OCI-LY1 (cell line): ENCODE measurements around the gene F10.
"Not testable (repeated sequence)": the region's sequence is repeated elsewhere in the genome, so short reads cannot be mapped to it uniquely, and the experiment has no call there.

Source experiments
- H2AFZ ChIP-seq: fragments of 200-600 bp; sonication (generic), shearing (Covaris generic); 2 replicates; pipeline ENCODE4 v1.6.0; 2014; ENCODE audit warnings: antibody characterized with exemption, mild to moderate bottlenecking, low read length
- H3F3A ChIP-seq: fragments of 200-600 bp; sonication (generic), shearing (Covaris generic); 2 replicates; pipeline ENCODE4 v1.6.0; 2014; ENCODE audit warnings: mild to moderate bottlenecking, antibody characterized with exemption, low read length, moderate library complexity; ENCODE audit not compliant: insufficient read depth
- H3K27ac ChIP-seq: fragments of 200-600 bp; sonication (generic); 2 replicates; pipeline ENCODE4 v1.5.1; 2014; ENCODE audit warnings: low read length, mixed run types, mild to moderate bottlenecking, low read depth; ENCODE audit not compliant: poor library complexity, severe bottlenecking
- H3K27me3 ChIP-seq: fragments of 200-600 bp; sonication (generic); 2 replicates; pipeline ENCODE4 v1.6.0; 2014; ENCODE audit warnings: antibody characterized with exemption, mild to moderate bottlenecking, low read length, moderate library complexity; ENCODE audit not compliant: insufficient read depth
- H3K36me3 ChIP-seq: fragments of 200-600 bp; sonication (generic); 2 replicates; pipeline ENCODE4 v1.6.1; 2014; ENCODE audit warnings: mild to moderate bottlenecking, antibody characterized with exemption, low read length, moderate library complexity, mixed read lengths; ENCODE audit not compliant: insufficient read depth
- H3K4me1 ChIP-seq: fragments of 200-600 bp; sonication (generic); 2 replicates; pipeline ENCODE4 v1.5.1; 2014; ENCODE audit warnings: mild to moderate bottlenecking, low read length, moderate library complexity; ENCODE audit not compliant: insufficient read depth, severe bottlenecking
- H3K4me2 ChIP-seq: fragments of 200-600 bp; sonication (generic), shearing (Covaris generic); 2 replicates; pipeline ENCODE4 v1.6.1; 2014; ENCODE audit warnings: low read length
- H3K4me3 ChIP-seq: fragments of 200-600 bp; sonication (generic); 2 replicates; pipeline ENCODE4 v1.5.1; 2014; ENCODE audit warnings: low read length, low read depth, mild to moderate bottlenecking, mixed read lengths; ENCODE audit not compliant: poor library complexity, severe bottlenecking
- H3K79me2 ChIP-seq: fragments of 200-600 bp; shearing (Covaris generic); 2 replicates; pipeline ENCODE4 v1.6.1; 2016; ENCODE audit warnings: mixed run types, low read length, mixed read lengths; ENCODE audit not compliant: insufficient read depth
- H3K9ac ChIP-seq: fragments of 200-600 bp; sonication (generic), shearing (Covaris generic); 2 replicates; pipeline ENCODE4 v1.6.1; 2014; ENCODE audit warnings: mild to moderate bottlenecking, low read length, mixed read lengths
- H3K9me2 ChIP-seq: fragments of 200-600 bp; sonication (generic), shearing (Covaris generic); 2 replicates; pipeline ENCODE4 v1.6.1; 2014; ENCODE audit warnings: low read depth, mild to moderate bottlenecking, low read length, mixed read lengths
- H3K9me3 ChIP-seq: fragments of 200-600 bp; shearing (Covaris generic); 2 replicates; pipeline ENCODE4 v1.6.1; 2014; ENCODE audit warnings: low read length, mixed read lengths
- H4K20me1 ChIP-seq: fragments of 200-600 bp; sonication (generic), shearing (Covaris generic); 2 replicates; pipeline ENCODE4 v1.6.0; 2016; ENCODE audit warnings: mild to moderate bottlenecking, low read length; ENCODE audit not compliant: insufficient read depth
- CTCF ChIP-seq: fragments of 200-600 bp; sonication (generic), shearing (Covaris generic); IDR thresholded peaks from 2 replicates; pipeline ENCODE4 v1.5.1; 2017; ENCODE audit warnings: mild to moderate bottlenecking, antibody characterized with exemption, low read length, moderate library complexity, mixed read lengths
- EZH2 ChIP-seq: fragments of 200-600 bp; sonication (generic), shearing (Covaris generic); IDR thresholded peaks from 2 replicates; pipeline ENCODE4 v1.8.0; 2017; ENCODE audit warnings: borderline replicate concordance, mixed run types, mild to moderate bottlenecking, antibody characterized with exemption, low read length, moderate library complexity, mixed read lengths

Gene F10

GRCh38 chr13:113109151-113110047, 13.2 kb upstream of the F10 start:
- no peak overlapping the region for H3K4me2 ChIP-seq

DNA sequence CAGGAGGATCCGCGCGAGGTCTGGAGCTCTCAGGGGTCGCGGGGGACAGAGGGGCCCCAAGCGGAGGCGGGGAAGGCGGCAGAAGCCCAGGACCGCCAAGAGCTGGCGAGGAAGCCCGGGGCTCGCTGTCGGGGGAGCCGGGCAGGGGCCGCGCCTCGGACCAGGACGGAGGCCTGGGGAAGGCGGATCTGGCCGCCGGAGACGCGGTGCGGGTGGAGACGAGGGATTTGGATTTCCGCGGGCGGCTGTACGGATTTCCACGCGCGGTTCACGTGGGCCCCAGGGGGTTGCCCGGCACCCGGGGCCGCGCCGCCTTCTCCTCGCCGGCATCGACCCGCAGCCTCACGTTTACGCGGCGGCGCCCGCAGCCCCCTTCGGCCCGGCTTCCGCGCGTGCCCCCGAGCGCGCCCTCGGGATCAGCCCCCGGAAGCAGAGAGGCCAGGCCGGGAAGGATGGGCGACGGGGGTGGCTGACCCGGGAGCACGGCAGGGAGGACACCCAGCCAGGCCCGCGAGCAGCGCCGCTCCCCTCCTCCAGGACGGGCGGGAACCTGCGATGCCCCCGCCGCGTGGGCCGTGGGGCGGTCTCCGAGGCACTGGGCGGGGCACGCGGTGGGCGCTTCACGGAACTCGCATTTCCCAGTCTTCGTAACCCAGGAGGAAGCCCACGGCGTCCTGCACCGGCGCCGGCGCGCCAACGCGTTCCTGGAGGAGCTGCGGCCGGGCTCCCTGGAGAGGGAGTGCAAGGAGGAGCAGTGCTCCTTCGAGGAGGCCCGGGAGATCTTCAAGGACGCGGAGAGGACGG, 12.3 kb upstream of the F10 start:
- H3K9ac ChIP-seq = no peak overlapping the region
- H3K36me3 ChIP-seq = no peaks in the 10 kb centered on the region
- no peak overlapping the region for H3K4me2 ChIP-seq
- no peak overlapping the region for H3K4me3 ChIP-seq
- no peaks in the 10 kb centered on the region; the same call in 1 of the 2 replicates for H3K27me3 ChIP-seq
- H3K27ac ChIP-seq = no peak overlapping the region
- H2AFZ ChIP-seq = no peak overlapping the region
- no peaks in the 10 kb centered on the region for H3K9me2 ChIP-seq
- TF ChIP-seq CTCF = no peak
- no peak for TF ChIP-seq EZH2
- H3K79me2 ChIP-seq = no peaks in the 10 kb centered on the region
- H3F3A ChIP-seq = no peaks in the 10 kb centered on the region
- no peaks in the 10 kb centered on the region for H3K4me1 ChIP-seq
- H4K20me1 ChIP-seq = no peaks in the 10 kb centered on the region
- H3K9me3 ChIP-seq = no peaks in the 10 kb centered on the region

More at GRCh38 chr13:113109151-113110047, 13.2 kb upstream of the F10 start:
- Histone ChIP-seq H3K4me1 (no peaks in the 10 kb centered on the region), H3K9me3 (no peaks in the 10 kb centered on the region), H2AFZ (no peak overlapping the region), H4K20me1 (no peaks in the 10 kb centered on the region), H3K9ac (no peak overlapping the region), H3K27me3 (no peaks in the 10 kb centered on the region), H3K79me2 (no peaks in the 10 kb centered on the region), H3K9me2 (no peaks in the 10 kb centered on the region), H3K4me3 (no peak overlapping the region), H3K27ac (no peak overlapping the region), H3K36me3 (no peaks in the 10 kb centered on the region), H3F3A (no peaks in the 10 kb centered on the region)
- TF ChIP-seq CTCF (no peak), EZH2 (no peak)

DNA sequence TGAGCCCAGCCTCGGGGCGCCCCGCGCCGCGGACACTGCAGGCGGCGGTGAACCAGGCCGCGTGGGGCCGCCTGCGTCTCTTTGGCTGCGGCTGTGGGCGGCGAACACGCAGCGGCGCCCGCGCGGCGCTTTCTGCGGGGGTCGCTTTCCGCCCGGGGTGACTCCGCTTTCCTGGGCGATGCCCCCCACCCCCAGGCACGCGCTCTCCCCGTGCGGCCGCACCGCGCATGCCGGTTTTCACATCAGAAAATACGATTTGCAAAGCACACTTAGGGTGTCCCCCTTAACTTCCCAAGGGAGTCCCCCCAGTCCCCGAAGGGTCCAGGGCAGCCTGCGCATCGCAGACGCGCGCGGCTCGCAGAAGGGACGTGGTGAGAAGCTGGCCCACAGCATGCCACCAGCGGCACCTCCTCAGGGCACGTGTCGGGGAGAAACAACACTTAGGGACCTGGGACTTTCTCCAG, 11.7 kb upstream of the F10 start:
- no peak overlapping the region for H3K9ac ChIP-seq
- no peaks in the 10 kb centered on the region; the same call in 1 of the 2 replicates for H3K27me3 ChIP-seq
- no peaks in the 10 kb centered on the region for H3F3A ChIP-seq
- no peak overlapping the region for H3K27ac ChIP-seq
- no peak overlapping the region for H3K4me2 ChIP-seq
- H3K36me3 ChIP-seq = no peaks in the 10 kb centered on the region
- TF ChIP-seq EZH2 = no peak
- H3K4me3 ChIP-seq = no peak overlapping the region
- H3K4me1 ChIP-seq = no peaks in the 10 kb centered on the region
- H3K79me2 ChIP-seq = no peaks in the 10 kb centered on the region
- H3K9me2 ChIP-seq = no peaks in the 10 kb centered on the region
- no peak overlapping the region for H2AFZ ChIP-seq
- no peaks in the 10 kb centered on the region for H4K20me1 ChIP-seq
- no peaks in the 10 kb centered on the region for H3K9me3 ChIP-seq

DNA sequence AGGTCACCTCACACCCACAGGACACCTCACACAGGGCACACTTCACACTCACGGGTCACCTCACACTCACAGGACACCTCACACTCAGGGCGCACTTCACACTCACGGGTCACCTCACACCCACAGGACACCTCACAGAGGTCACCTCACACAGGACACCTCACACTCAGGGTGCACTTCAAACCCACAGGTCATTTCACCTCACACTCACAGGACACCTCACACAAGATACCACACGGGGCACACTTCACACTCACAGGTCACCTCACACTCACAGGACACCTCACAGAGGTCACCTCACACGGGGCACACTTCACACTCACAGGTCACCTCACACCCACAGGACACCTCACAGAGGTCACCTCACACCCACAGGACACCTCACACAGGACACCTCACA, 10.8 kb upstream of the F10 start:
- H3K9me2 ChIP-seq, H3K27me3 ChIP-seq, H3K4me2 ChIP-seq, H3K79me2 ChIP-seq, H3K4me1 ChIP-seq, H3K9me3 ChIP-seq, H3K27ac ChIP-seq, H2AFZ ChIP-seq, H3K4me3 ChIP-seq, H3K9ac ChIP-seq, H4K20me1 ChIP-seq, H3F3A ChIP-seq, H3K36me3 ChIP-seq: not testable (repeated sequence)

GRCh38 chr13:113112475-113112874, 10.1 kb upstream of the F10 start:
- H3K9me2 ChIP-seq, H3K27me3 ChIP-seq, H3K27ac ChIP-seq, H2AFZ ChIP-seq, H3K4me3 ChIP-seq, H3K9ac ChIP-seq, H4K20me1 ChIP-seq, H3F3A ChIP-seq, H3K36me3 ChIP-seq, H3K79me2 ChIP-seq, H3K4me2 ChIP-seq, H3K9me3 ChIP-seq, H3K4me1 ChIP-seq: not testable (repeated sequence)
